Left renal pelvis (tissue), 4 donors: ENCODE data around the gene PFKFB3. TPM values are rescaled to one million over a fixed set of nuclear protein-coding genes. Genes with fewer than 3 reads are reported as not detected.

Experiments
- DNase-seq, 4 donors: peaks; one replicate each; pipeline ENCODE4 v3.0.0-alpha.2; 2013; ENCODE audit warnings: low read depth in 4 of 4, low spot score in 3 of 4
- polyA plus RNA-seq, 4 donors: library from polyadenylated mRNA; unstranded; fragments of 120-200 nt; gene quantifications; one replicate each; pipeline ENCODE4 v1.2.1, GENCODE V29; 2013; ENCODE audit not compliant: insufficient read length in 4 of 4

PFKFB3 gene
- polyA plus RNA-seq, 4 donors: 20.0 to 45.8 (median 33.6) TPM

DNA sequence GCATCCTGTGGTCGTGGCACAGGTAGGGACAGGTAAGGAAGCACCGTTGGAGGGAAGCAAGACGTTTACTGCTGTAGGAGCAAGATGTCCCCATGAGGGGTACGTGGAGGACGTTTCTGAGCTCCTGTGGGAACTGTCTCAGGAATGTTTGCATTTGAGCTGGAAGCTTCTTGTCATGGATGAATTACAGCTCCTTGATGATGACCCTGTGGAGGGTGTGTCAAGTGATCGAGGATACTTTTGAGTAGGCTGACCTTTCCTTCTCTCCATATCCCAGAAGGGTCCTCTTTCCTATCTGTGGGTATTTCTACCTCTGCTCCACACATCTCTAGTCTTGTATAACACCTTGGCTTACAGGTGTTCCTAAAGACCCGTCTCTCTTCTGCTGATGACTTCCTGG is 94.8 kb downstream of the PFKFB3 start:
- no peak for DNase-seq

DNA sequence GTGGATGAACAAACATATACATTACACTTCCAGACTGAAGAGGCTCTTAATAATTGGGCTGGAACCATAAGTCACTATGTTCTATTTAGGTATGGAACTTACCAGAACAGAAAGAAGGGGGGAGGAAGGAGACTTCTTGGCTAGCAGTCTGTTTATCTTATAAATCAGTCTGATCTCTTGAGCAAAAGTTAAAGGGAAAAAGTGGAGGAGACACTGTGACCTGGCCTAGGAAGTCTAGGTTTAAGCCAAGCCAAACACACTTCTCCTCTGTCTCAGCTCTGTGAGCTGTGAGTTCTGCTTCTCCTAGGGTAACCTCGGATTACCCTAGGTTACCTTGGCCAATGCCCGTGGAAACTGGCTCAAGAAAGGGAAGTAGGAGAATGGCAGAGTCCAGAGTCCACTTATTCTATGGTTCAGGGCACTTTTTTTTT is 95.2 kb downstream of the PFKFB3 start:
- DNase-seq: no peak

DNA sequence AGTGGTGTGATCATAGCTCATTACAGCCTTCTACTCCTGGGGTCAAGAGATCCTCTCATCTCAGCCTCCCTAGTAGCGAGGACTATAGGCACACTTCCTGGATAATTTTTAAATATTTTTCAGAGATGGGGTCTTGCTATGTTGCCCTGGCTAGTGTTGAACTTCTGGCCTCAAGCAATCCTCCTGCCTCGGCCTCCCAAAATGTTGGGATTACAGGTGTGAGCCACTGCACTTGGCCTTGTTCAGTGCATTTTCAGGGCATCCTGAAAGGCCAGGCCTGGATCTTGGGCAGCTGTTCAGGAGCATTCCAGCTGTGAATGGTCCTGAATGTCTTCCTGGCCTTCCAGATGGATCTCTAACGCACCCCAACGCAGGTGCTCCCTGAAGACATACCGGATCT is 95.7 kb downstream of the PFKFB3 start:
- no peak for DNase-seq

DNA sequence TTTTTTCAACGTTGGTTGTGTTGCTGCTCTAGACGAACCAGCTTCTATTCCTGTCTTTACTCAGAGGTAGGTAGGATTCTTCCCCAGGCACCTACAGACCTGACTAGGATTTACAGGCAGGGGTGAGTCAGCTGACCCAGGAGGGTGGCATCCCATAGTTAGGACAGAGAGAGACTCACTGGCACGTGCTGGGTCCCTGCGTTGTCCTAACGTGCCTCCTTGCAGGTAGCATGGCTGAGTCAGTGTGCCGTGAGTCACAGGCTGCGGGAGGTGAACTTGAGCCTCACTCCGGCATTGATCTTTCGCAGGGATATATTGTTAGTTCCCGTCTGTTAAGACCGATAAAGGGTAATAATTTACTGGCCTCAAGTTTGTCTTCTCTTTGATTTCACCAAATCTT is 96.5 kb downstream of the PFKFB3 start:
- no peak for DNase-seq

DNA sequence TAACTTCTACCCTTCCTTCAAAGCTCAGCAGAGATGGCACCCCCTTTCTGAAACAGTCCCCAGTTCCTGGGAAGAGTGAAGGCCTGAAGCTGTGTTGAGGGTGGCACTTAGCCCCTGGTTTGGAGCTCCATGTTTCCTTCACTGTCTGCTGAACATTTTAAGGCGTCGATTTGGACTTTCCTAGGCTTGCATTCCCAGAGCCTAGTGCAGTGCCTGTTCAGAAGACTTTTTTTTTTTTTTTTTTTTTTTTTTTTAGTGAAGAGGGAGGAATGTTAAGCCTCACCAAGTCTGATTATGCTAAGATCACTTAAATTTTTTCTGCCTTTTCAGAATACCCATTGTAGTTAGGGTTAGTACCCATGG is 97.0 kb downstream of the PFKFB3 start:
- DNase-seq: no peak

DNA sequence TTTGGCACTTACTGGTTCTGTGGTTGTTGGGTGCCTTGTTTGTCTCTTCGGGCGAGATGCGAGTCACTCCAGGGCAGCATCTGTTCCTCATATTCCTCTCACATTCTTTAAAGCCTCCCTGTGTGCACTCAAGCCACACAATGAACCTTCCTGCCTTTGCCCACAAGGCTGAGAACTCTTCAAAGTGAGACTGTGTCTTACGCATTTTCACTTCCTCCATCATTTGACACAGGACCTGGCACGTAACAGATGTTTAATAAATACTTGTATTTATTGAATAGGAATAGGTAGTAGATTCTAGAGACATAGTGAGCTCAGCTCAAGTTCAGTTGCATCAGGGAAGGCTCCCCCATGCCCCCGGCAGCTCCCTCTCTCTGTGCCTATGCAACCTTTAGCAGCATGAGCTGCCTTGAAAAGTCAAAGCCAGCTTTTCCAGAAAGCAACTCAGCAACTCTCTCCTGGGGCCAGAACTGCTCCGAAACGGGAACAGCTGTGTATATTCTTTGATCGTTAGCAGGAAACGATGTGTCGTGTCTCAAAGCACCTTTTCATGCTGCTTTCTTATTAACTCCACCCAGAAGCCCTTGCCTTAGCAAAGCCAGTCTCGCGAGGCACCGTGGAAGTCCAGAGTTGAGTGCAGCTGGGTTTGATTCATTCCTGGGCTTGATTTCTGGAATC is 97.5 kb downstream of the PFKFB3 start:
- DNase-seq: no peak

DNA sequence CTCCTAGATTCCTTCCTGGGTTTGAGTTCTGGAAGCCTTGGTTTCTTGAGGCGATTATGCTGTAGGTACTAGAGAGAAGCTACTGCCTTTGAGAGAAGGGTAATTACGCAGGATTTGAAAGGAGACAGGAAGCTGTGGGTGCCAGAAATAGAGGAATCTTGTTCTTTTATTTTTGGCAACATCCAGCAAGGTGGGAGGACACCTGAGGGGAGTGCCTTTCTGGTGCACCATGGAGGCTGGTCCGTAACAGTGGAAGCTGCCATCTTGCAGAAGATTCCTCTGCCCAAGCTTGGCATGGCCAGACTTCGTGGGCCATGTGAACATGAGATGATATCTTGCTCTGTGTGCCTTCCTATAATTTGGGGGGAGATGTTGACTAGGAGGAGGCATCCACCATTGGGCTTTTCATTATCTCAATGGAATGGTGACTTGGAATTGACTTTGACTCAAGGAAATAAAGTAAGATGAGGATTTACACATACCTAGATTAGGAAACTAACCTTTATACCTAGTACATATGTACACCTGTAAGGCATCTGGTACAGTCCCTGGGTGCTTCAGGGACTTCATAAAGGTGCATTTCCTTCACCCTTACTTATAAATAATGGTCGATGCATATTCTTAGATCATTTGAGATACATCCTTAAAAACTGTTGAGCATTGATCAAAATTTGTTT is 98.2 kb downstream of the PFKFB3 start:
- no peak for DNase-seq

DNA sequence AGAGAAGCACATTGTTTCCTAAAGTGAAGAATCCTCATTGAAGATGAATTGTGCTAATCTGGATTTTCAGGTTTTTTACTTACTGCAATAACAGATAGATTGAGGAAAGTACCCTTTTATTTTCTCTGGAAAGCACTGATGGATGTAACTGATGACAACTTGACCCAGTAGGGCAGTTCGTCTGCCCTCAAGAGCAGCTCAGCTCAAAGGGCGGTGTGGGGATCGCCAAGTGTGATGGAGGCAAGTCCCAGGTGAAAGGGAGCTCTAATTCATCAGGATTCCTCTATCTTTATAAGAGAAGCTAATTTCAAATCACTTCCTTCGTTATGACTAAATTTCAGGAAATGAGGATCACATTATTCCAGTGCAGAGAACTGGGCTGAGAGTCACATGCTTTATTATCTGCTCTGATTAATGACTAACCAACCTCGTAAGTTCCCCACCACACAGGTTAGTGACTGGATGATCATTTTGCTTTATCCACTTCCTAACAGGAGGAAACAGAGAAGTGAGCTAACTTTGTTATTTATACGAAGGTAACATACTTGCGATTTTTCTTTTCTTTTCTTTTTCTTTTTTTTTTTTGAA is 98.8 kb downstream of the PFKFB3 start:
- DNase-seq: no peak

Other genes starting within 250 kb of the PFKFB3 start
- 1 to 10 TPM in 3 of 4 donors, under 1 TPM in 1; 0.71 to 2.9 (median 2.1) TPM for gene IL15RA, start 225.4 kb upstream of the PFKFB3 start, polyA plus RNA-seq
- gene IL2RA, start 140.6 kb upstream of the PFKFB3 start, polyA plus RNA-seq: under 1 TPM in 1 of 4 donors, not detected in 3; 0.07 TPM
- gene RBM17, start 113.9 kb upstream of the PFKFB3 start, polyA plus RNA-seq: 100 to 1,000 TPM; 133 to 204 (median 149) TPM